ENCODE measurements around the gene CCNL1. TPM values are rescaled to one million over a fixed set of nuclear protein-coding genes. Genes with fewer than 3 reads are reported as not detected.
A peak's percentile ranks its signal among the peaks of the same experiment; 100 is the strongest.

CCNL1 gene
- total RNA-seq, 2 experiments from 2014 or later: 163 to 215 TPM

DNA sequence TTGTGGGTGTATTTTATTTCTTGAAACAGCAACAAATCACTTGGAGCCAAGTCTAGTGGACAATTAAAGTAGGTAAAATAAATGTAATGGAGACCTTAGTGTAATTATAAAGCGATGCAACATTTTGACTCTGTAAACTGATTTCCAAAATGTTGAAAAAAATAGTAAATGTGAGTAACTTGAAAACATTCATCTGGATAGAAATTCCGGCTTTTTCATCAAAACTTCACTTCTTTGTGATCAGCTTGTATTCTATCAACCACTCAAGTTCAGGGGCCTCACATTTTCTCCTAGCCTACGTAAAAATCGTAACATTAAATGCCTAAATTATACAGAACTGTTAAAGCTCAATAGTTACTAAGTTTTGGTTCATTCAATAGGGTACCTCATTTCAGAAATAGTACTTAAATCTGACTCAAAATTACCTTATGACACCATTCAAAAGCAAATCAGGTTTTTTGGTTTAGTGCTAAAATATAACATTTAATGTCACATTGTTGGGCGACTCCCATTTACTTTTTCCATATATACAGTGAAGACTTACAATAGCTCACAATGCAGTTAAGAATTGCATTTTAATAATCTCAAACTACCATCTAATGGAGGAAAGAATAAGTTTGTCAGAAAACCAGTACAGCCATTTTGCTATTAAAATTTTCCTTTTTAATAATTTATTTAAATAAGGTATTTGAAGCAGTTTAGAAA is 12.7 kb downstream of the CCNL1 start:
- peaks cover 78% of the 10 kb centered on the region for H3K36me3 Mint-ChIP-seq (ENCODE audit: low read depth)
- H3K4me3 Mint-ChIP-seq: no peak overlapping the region
- CTCF ChIA-PET: interaction anchor here (0.9 to 5.8 kb wide), 6 partner anchors 9 to 592 kb away, joined by 3 to 44 read pairs (median 4); partner anchors contain the start of gene SSR3
- H3K4me1 Mint-ChIP-seq: peaks cover 40% of the 10 kb centered on the region
- ATAC-seq: no peak
- intact Hi-C loops (cut with DNase I, micrococcal nuclease): loop anchor here (5.0 kb wide), 2 partner anchors 460 to 470 kb away; no protein-coding TSS in a partner anchor
- no peaks in the 10 kb centered on the region for H3K27me3 Mint-ChIP-seq
- POLR2A ChIA-PET: interaction anchor here (0.6 to 5.6 kb wide), 5 partner anchors 9 to 950 kb away, joined by 3 to 34 read pairs (median 5); partner anchors contain the start of gene CCNL1
- peak overlapping the region; percentile 40 for H3K27ac Mint-ChIP-seq
- no peak for DNase-seq
- H3K9me3 Mint-ChIP-seq (ENCODE audit: low read depth): no peaks in the 10 kb centered on the region

- Mint-ChIP-seq H3K27me3 (no peaks in the 10 kb centered on the region), H3K9me3 (ENCODE audit: low read depth) (no peaks in the 10 kb centered on the region), H3K4me1 (peaks cover 26% of the 10 kb centered on the region), H3K4me3 (no peak overlapping the region), H3K36me3 (ENCODE audit: low read depth) (peaks cover 72% of the 10 kb centered on the region), H3K27ac (peak overlapping the region; percentile 73)
- DNase-seq (no peak), ATAC-seq (no peak)
- CTCF ChIA-PET: interaction anchor here (0.6 to 5.8 kb wide), 4 partner anchors 8 to 41 kb away, joined by 3 to 44 read pairs (median 4); no protein-coding TSS in a partner anchor
- POLR2A ChIA-PET: interaction anchor here (3.4 to 5.6 kb wide), 2 partner anchors 11 to 14 kb away, joined by 13 to 34 read pairs; partner anchors contain the start of gene CCNL1
- intact Hi-C loops (cut with DNase I, micrococcal nuclease): loop anchor here (5.0 kb wide), 2 partner anchors 458 to 468 kb away; no protein-coding TSS in a partner anchor
Observed at GRCh38 chr3:157145606-157146322, 14.2 kb downstream of the CCNL1 start.

DNA sequence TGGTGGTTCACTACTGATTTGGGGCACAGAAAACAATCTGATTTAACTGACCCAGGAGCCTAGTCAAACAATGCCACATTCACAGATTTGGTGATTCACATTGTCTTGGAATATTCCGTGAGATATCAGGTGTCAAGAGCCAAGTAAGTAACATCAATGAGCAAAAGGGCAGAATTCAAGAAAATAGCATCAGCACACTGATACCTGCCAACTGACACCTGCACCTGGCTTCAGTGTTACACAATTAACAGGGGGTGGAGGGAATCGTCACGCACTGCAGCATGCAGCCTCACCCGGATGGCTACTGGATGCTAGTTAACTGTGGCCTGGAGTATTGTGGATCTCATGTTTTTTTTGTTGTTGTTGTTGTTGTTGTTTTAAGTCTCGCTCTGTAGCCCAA is 17.6 kb downstream of the CCNL1 start:
- Mint-ChIP-seq H3K36me3 (ENCODE audit: low read depth) (peaks cover 53% of the 10 kb centered on the region), H3K27ac (no peak overlapping the region), H3K27me3 (no peaks in the 10 kb centered on the region), H3K4me1 (peaks cover 8% of the 10 kb centered on the region), H3K4me3 (no peak overlapping the region), H3K9me3 (ENCODE audit: low read depth) (no peaks in the 10 kb centered on the region)
- ATAC-seq (no peak), DNase-seq (no peak)
- ChIA-PET POLR2A (interaction anchor here (1.7 kb wide), 1 partner anchor 591 kb away, joined by 4 read pairs; no protein-coding TSS in a partner anchor), CTCF (interaction anchor here (0.6 to 2.1 kb wide), 2 partner anchors 12 to 807 kb away, joined by 3 to 8 read pairs; no protein-coding TSS in a partner anchor)
- intact Hi-C loops (cut with DNase I, micrococcal nuclease): loop anchor here in 1 of 2 experiments (2.0 kb wide), 1 partner anchor 14 kb away; no protein-coding TSS in a partner anchor

- Mint-ChIP-seq H3K27ac (no peak overlapping the region), H3K36me3 (ENCODE audit: low read depth) (peaks cover 34% of the 10 kb centered on the region)
- CTCF ChIA-PET: interaction anchor here (1.4 to 4.8 kb wide), 4 partner anchors 8 to 57 kb away, joined by 3 to 93 read pairs (median 36); no protein-coding TSS in a partner anchor
Observed at GRCh38 chr3:157139938-157140534, 19.9 kb downstream of the CCNL1 start.

GRCh38 chr3:157136647-157137387 is 23.1 kb downstream of the CCNL1 start:
- Mint-ChIP-seq H3K4me1 (peaks cover 33% of the 10 kb centered on the region), H3K4me3 (no peak overlapping the region), H3K27me3 (no peaks in the 10 kb centered on the region), H3K36me3 (ENCODE audit: low read depth) (peaks cover 12% of the 10 kb centered on the region), H3K9me3 (ENCODE audit: low read depth) (no peaks in the 10 kb centered on the region), H3K27ac (peak overlapping the region; percentile 39)
- ChIA-PET POLR2A (no interaction called here), CTCF (interaction anchor here (0.5 to 4.8 kb wide), 47 partner anchors 9 to 1268 kb away, joined by 3 to 93 read pairs (median 4); partner anchors contain the start of gene SSR3)
- DNase-seq (no peak), ATAC-seq (no peak)
- intact Hi-C loops (cut with DNase I, micrococcal nuclease): loop anchor here (2.0 kb wide), 2 partner anchors 986 to 1092 kb away; no protein-coding TSS in a partner anchor

More at GRCh38 chr3:157139938-157140534, 19.9 kb downstream of the CCNL1 start:
- ATAC-seq (no peak), DNase-seq (no peak)
- Mint-ChIP-seq H3K27me3 (no peaks in the 10 kb centered on the region), H3K9me3 (ENCODE audit: low read depth) (no peaks in the 10 kb centered on the region), H3K4me1 (peaks cover 16% of the 10 kb centered on the region), H3K4me3 (no peak overlapping the region)
- POLR2A ChIA-PET: interaction anchor here (0.6 to 0.7 kb wide), 2 partner anchors 13 to 573 kb away, joined by 4 to 13 read pairs; no protein-coding TSS in a partner anchor
- intact Hi-C loops (cut with DNase I, micrococcal nuclease): no loop called here

DNA sequence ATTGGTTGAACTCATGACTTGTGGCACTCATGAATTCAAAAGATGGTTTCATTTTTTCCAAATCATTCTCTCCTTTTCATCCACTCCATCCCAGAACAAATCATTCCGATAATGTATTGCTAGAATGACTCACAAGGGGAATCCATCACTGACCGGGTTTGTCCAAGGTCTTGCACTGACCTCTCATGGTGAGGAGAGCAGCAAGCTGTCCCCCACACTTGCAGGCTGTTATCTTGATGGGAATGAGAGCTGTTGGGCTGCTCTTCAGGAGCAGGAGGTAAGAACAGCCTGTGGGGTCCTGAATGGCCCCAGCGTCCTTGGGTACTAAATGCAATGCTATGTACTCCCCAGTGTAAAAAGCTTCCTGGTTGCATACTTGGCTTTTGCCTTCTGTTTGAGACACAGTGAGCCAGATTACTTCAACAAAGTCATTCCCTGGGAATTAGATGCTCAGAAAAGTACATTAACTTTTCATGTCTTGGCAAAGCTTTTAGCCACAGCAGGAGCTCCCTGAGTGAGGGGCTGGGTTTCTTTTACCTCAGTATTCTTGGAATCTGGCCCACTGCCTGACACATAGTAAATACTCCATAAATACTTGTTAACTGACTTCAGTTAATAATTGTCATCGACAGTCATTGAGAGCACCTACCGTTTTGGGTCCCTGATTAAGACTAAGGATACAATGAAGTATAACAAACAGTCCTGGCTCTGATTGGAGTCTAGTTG is 24.1 kb downstream of the CCNL1 start:
- H3K27me3 Mint-ChIP-seq: no peaks in the 10 kb centered on the region
- DNase-seq: no peak
- peaks cover 43% of the 10 kb centered on the region for H3K4me1 Mint-ChIP-seq
- no peak overlapping the region for H3K4me3 Mint-ChIP-seq
- ChIA-PET POLR2A (no interaction called here), CTCF (interaction anchor here (1.2 to 4.8 kb wide), 6 partner anchors 9 to 55 kb away, joined by 4 to 93 read pairs (median 20); no protein-coding TSS in a partner anchor)
- peaks cover 8% of the 10 kb centered on the region for H3K36me3 Mint-ChIP-seq (ENCODE audit: low read depth)
- no peaks in the 10 kb centered on the region for H3K9me3 Mint-ChIP-seq (ENCODE audit: low read depth)
- peak overlapping the region; percentile 56 for H3K27ac Mint-ChIP-seq
- intact Hi-C loops (cut with DNase I, micrococcal nuclease): loop anchor here (2.0 kb wide), 2 partner anchors 985 to 1091 kb away; no protein-coding TSS in a partner anchor
- no peak for ATAC-seq

- H3K27ac Mint-ChIP-seq: peak overlapping the region; percentile 21
- H3K4me1 Mint-ChIP-seq: peaks cover 53% of the 10 kb centered on the region
- CTCF ChIA-PET: interaction anchor here (1.2 to 4.8 kb wide), 2 partner anchors 45 to 54 kb away, joined by 4 to 93 read pairs; no protein-coding TSS in a partner anchor
- POLR2A ChIA-PET: no interaction called here
- H3K4me3 Mint-ChIP-seq: no peak overlapping the region
- no peaks in the 10 kb centered on the region for H3K9me3 Mint-ChIP-seq (ENCODE audit: low read depth)
- ATAC-seq (peak; percentile 40), DNase-seq (no peak)
- no peaks in the 10 kb centered on the region for H3K27me3 Mint-ChIP-seq
- peaks cover 4% of the 10 kb centered on the region for H3K36me3 Mint-ChIP-seq (ENCODE audit: low read depth)
- intact Hi-C loops (cut with DNase I, micrococcal nuclease): loop anchor here in 1 of 2 experiments (5.0 kb wide), 1 partner anchor 582 kb away; no protein-coding TSS in a partner anchor
Observed at GRCh38 chr3:157134620-157135191, 25.2 kb downstream of the CCNL1 start.

DNA sequence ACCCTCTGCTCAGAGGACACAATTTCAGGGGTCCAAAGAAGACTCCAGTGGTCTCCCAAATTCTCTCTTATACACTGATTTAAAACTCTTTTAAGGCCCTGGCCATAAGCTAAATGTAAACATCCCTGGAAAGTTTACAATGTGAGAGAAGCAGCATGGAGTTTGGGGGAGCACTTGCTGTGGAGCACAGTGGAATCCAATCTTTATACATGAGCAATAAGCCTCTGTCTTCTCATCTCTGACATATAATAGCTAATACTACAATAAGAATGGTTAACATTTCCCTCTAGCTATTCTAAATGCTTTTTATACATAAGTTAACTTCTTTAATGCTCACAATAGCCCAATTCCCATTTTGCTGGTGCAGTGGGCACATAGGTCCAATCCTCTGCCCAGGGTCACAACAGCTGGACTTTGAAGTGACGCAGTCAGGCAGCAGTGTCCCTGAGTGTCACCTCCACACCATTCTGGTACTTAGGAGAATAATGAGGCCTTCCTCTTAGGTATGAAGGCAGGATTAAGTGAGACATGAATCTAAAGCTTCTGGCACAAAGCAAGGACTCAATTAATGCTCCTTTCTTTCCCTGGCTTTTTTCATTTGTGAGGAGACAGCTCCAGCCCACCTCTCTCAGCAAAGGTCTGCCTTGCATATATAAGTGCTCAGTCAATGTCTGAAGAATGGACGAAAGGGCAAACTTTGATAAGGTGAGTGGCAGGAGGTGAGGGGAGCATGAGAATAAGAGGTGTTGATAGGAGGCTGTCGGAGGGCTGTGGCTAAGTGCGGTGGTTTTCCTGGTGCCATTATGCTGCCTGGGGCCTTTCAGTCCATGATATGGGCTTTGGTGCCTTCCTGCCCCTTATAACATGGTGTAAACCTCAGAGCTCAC is 26.3 kb downstream of the CCNL1 start:
- ChIA-PET CTCF (interaction anchor here (1.0 to 1.3 kb wide), 3 partner anchors 41 to 49 kb away, joined by 3 to 4 read pairs (median 4); no protein-coding TSS in a partner anchor), POLR2A (interaction anchor here (0.6 kb wide), 1 partner anchor 750 kb away, joined by 3 read pairs; no protein-coding TSS in a partner anchor)
- DNase-seq (no peak), ATAC-seq (no peak)
- Mint-ChIP-seq H3K27me3 (no peaks in the 10 kb centered on the region), H3K36me3 (ENCODE audit: low read depth) (peaks cover 4% of the 10 kb centered on the region), H3K4me1 (peaks cover 63% of the 10 kb centered on the region), H3K4me3 (no peak overlapping the region), H3K9me3 (ENCODE audit: low read depth) (no peaks in the 10 kb centered on the region), H3K27ac (peak overlapping the region; percentile 53)
- intact Hi-C loops (cut with DNase I, micrococcal nuclease): loop anchor here in 1 of 2 experiments (5.0 kb wide), 1 partner anchor 581 kb away; no protein-coding TSS in a partner anchor

- peaks cover under 1% of the 10 kb centered on the region for H3K36me3 Mint-ChIP-seq (ENCODE audit: low read depth)
- H3K4me3 Mint-ChIP-seq: no peak overlapping the region
- CTCF ChIA-PET: interaction anchor here (1.0 to 4.0 kb wide), 7 partner anchors 14 to 623 kb away, joined by 3 to 29 read pairs (median 4); no protein-coding TSS in a partner anchor
- DNase-seq (no peak), ATAC-seq (no peak)
- POLR2A ChIA-PET: interaction anchor here (0.6 kb wide), 1 partner anchor 50 kb away, joined by 3 read pairs; no protein-coding TSS in a partner anchor
- H3K4me1 Mint-ChIP-seq: peaks cover 67% of the 10 kb centered on the region
- H3K27ac Mint-ChIP-seq: peak overlapping the region; percentile 1
- no peaks in the 10 kb centered on the region for H3K27me3 Mint-ChIP-seq
- H3K9me3 Mint-ChIP-seq (ENCODE audit: low read depth): no peaks in the 10 kb centered on the region
- intact Hi-C loops (cut with DNase I, micrococcal nuclease): loop anchor here in 1 of 2 experiments (5.0 kb wide), 1 partner anchor 581 kb away; no protein-coding TSS in a partner anchor
Observed at GRCh38 chr3:157132936-157133335, 27.0 kb downstream of the CCNL1 start.

All from activated CD4-positive, alpha-beta T cell treated with anti-CD3 and anti-CD28 coated beads for 36 hours (primary cell).